SK-N-SH treated with all-trans-retinoic acid at 6 μM for 48 hours (cell line): ENCODE results near the gene DCDC1.

Experiments
- ARNTL ChIP-seq: fragments of 450-650 bp; formaldehyde crosslinking; IDR thresholded peaks from 2 replicates; pipeline ENCODE4 v1.5.0; 2020; ENCODE audit warnings: low read depth, mild to moderate bottlenecking, moderate library complexity, borderline replicate concordance
- CREB5 ChIP-seq: fragments of 250-450 bp; sonication (Bioruptor Pico); IDR thresholded peaks from 2 replicates; pipeline ENCODE4 v1.5.1; 2020; ENCODE audit warnings: low read depth, mild to moderate bottlenecking, moderate library complexity
- CSRNP3 ChIP-seq: fragments of 250-450 bp; sonication (Bioruptor Pico); IDR thresholded peaks from 2 replicates; pipeline ENCODE4 v1.5.1; 2021; ENCODE audit warnings: mild to moderate bottlenecking, moderate library complexity
- ISL1 ChIP-seq: fragments of 250-450 bp; sonication (Bioruptor Pico); IDR thresholded peaks from 2 replicates; pipeline ENCODE4 v2.1.2; 2022; ENCODE audit warnings: mild to moderate bottlenecking, moderate library complexity
- PATZ1 ChIP-seq: fragments of 250-450 bp; sonication (Bioruptor Pico); IDR thresholded peaks from 2 replicates; pipeline ENCODE4 v1.8.0; 2020; ENCODE audit warnings: mild to moderate bottlenecking, moderate library complexity, borderline replicate concordance
- PPARA ChIP-seq: fragments of 250-450 bp; sonication (Bioruptor Pico); IDR thresholded peaks from 2 replicates; pipeline ENCODE4 v1.5.0; 2020; ENCODE audit warnings: mild to moderate bottlenecking, borderline replicate concordance
- RARB ChIP-seq: fragments of 250-450 bp; sonication (Bioruptor Pico); IDR thresholded peaks from 2 replicates; pipeline ENCODE4 v1.8.0; 2021; ENCODE audit warnings: mild to moderate bottlenecking, moderate library complexity
- SNAI2 ChIP-seq: fragments of 250-450 bp; sonication (Bioruptor Pico); IDR thresholded peaks from 2 replicates; pipeline ENCODE4 v1.5.0; 2020; ENCODE audit warnings: mild to moderate bottlenecking, moderate library complexity
- TOX ChIP-seq: fragments of 250-450 bp; sonication (Bioruptor Pico); IDR thresholded peaks from 2 replicates; pipeline ENCODE4 v1.8.0; 2021; ENCODE audit warnings: mild to moderate bottlenecking, moderate library complexity, borderline replicate concordance
- TSHZ2 ChIP-seq: fragments of 250-450 bp; sonication (Bioruptor Pico); IDR thresholded peaks from 2 replicates; pipeline ENCODE4 v1.5.0; 2020; ENCODE audit warnings: mild to moderate bottlenecking, moderate library complexity
- ZFP3 ChIP-seq: fragments of 250-450 bp; sonication (Bioruptor Pico); IDR thresholded peaks from 2 replicates; pipeline ENCODE4 v1.5.0; 2020; ENCODE audit warnings: mild to moderate bottlenecking, moderate library complexity
- ZNF565 ChIP-seq: fragments of 450-650 bp; formaldehyde crosslinking; conservative IDR thresholded peaks from 2 replicates; pipeline ENCODE4 v1.5.0; 2020; ENCODE audit warnings: low read depth, mild to moderate bottlenecking, moderate library complexity
- ZNF8 ChIP-seq: fragments of 450-650 bp; formaldehyde crosslinking; IDR thresholded peaks from 2 replicates; pipeline ENCODE4 v1.5.0; 2020; ENCODE audit warnings: mild to moderate bottlenecking, moderate library complexity

- TF ChIP-seq PATZ1 (CRISPR knock-in tag), result no peak
- no peak for TF ChIP-seq SNAI2 (CRISPR knock-in tag)
- no peak for TF ChIP-seq RARB (CRISPR knock-in tag)
- no peak for TF ChIP-seq PPARA (CRISPR knock-in tag)
- no peak for TF ChIP-seq CSRNP3 (CRISPR knock-in tag)
- no peak for TF ChIP-seq ISL1
- TF ChIP-seq CREB5 (CRISPR knock-in tag), result no peak
- no peak for TF ChIP-seq ZNF565
- TF ChIP-seq ZFP3 (CRISPR knock-in tag), result no peak
- TF ChIP-seq TSHZ2, result no peak
- no peak for TF ChIP-seq ARNTL (CRISPR knock-in tag)
- no peak for TF ChIP-seq ZNF8 (CRISPR knock-in tag)
- no peak for TF ChIP-seq TOX (CRISPR knock-in tag)
Observed at GRCh38 chr11:30818721-30819120, 550.8 kb downstream of the DCDC1 start.
